Activated CD4-positive, alpha-beta memory T cell treated with anti-CD3 and anti-CD28 coated beads for 36 hours (primary cell): ENCODE results near the gene GOLGA7B. TPM values are rescaled to one million over a fixed set of nuclear protein-coding genes. Genes with fewer than 3 reads are reported as not detected.
"Not testable (repeated sequence)": the region's sequence is repeated elsewhere in the genome, so short reads cannot be mapped to it uniquely, and the experiment has no call there.

Experiments used
- CTCF ChIA-PET: fragments of 350-600 bp; sonication (Branson Sonifier 250); formaldehyde crosslinking; loops from one replicate; lab custom pipeline; 2021; ENCODE audit warnings: antibody characterized with exemption, inconsistent platforms; lab: Charles Lee
- POLR2A ChIA-PET: fragments of 350-600 bp; sonication (Branson Sonifier 250); formaldehyde crosslinking; loops from one replicate; lab custom pipeline; 2021; ENCODE audit warnings: antibody characterized with exemption; lab: Charles Lee
- DNase-seq: peaks from one replicate; pipeline ENCODE4 v3.0.0-alpha.2; 2020
- H3K27ac Mint-ChIP-seq: one replicate; pipeline ENCODE4 v1.8.0; 2021; ENCODE audit warnings: mixed read lengths
- H3K27me3 Mint-ChIP-seq: one replicate; pipeline ENCODE4 v1.8.0; 2021; ENCODE audit warnings: mixed read lengths
- H3K36me3 Mint-ChIP-seq: one replicate; pipeline ENCODE4 v1.8.0; 2021; ENCODE audit warnings: mixed read lengths
- H3K4me1 Mint-ChIP-seq: one replicate; pipeline ENCODE4 v1.8.0; 2021; ENCODE audit warnings: low read depth, mixed read lengths
- H3K4me3 Mint-ChIP-seq: one replicate; pipeline ENCODE4 v1.8.0; 2021; ENCODE audit warnings: mild to moderate bottlenecking, mixed read lengths
- H3K9me3 Mint-ChIP-seq: one replicate; pipeline ENCODE4 v1.8.0; 2021; ENCODE audit warnings: mixed read lengths
- intact Hi-C: fragments of 100-400 bp; cut with micrococcal nuclease; formaldehyde crosslinking; loops from one replicate; pipeline ENCODE4 v1.15.1; 2023
- total RNA-seq, 2 experiments: library from RNA; stranded (reverse); gene quantifications; one replicate each; pipeline ENCODE4 v1.2.3, GENCODE V29; 2021

Gene GOLGA7B
- total RNA-seq, 2 experiments from 2014 or later, result 0.86 to 0.87 TPM

DNA sequence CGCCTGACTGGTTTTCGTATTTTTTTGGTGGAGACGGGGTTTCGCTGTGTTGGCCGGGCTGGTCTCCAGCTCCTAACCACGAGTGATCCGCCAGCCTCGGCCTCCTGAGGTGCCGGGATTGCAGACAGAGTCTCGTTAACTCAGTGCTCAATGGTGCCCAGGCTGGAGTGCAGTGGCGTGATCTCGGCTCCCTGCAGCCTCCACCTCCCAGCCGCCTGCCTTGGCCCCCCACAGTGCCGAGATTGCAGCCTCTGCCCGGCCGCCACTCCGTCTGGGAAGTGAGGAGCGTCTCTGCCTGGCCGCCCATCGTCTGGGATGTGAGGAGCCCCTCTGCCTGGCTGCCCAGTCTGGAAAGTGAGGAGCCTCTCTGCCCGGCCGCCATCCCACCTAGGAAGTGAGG is 8.5 kb upstream of the GOLGA7B start:
- H3K36me3 Mint-ChIP-seq, POLR2A ChIA-PET, H3K27ac Mint-ChIP-seq, intact Hi-C loops, H3K27me3 Mint-ChIP-seq, H3K9me3 Mint-ChIP-seq, DNase-seq, CTCF ChIA-PET, H3K4me3 Mint-ChIP-seq, H3K4me1 Mint-ChIP-seq: not testable (repeated sequence)

DNA sequence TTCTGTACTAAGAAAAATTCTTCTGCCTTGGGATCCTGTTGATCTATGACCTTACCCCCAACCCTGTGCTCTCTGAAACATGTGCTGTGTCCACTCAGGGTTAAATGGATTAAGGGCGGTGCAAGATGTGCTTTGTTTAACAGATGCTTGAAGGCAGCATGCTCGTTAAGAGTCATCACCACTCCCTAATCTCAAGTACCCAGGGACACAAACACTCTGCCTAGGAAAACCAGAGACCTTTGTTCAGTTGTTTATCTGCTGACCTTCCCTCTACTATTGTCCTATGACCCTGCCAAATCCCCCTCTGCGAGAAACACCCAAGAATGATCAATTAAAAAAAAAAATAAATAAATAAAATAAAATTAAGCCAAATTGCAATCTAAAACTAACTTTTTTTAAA is 7.5 kb upstream of the GOLGA7B start:
- CTCF ChIA-PET, DNase-seq, intact Hi-C loops, H3K36me3 Mint-ChIP-seq, POLR2A ChIA-PET, H3K4me3 Mint-ChIP-seq, H3K27ac Mint-ChIP-seq, H3K4me1 Mint-ChIP-seq, H3K27me3 Mint-ChIP-seq, H3K9me3 Mint-ChIP-seq: not testable (repeated sequence)

DNA sequence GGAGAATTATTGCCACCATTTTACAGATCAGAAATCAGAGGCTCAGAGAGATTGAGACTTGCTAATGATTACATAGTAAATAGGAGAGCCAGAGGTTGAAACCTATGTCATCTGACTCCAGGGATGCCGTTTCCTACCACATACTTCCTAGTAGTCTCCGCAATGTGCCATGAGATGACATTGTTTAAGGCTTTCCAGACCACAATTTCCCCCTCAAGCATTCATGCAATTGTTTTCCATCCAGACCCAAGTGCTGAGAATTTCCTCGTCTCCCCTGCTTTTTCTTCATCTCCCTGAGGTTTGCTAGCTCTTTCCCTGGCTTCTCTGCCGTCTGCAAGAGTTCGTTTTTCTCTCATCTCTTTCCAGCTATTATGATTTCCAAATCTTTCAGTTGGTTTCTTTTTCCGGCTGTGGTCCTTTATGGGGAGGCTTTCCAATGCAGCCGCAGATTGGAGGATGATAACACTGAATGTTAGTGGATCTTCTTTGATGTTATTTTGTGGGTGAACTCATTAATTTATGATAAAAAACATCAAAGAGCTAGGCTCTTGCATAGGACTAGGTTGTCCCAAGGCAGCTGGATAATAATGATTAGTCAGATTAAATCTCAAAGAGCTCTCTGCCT is 6.9 kb upstream of the GOLGA7B start:
- DNase-seq, result no peak
- no peaks in the 10 kb centered on the region for H3K9me3 Mint-ChIP-seq
- no peaks in the 10 kb centered on the region for H3K36me3 Mint-ChIP-seq
- no peak overlapping the region for H3K27ac Mint-ChIP-seq
- ChIA-PET POLR2A (no interaction called here), CTCF (no interaction called here)
- no peaks in the 10 kb centered on the region for H3K27me3 Mint-ChIP-seq
- peaks cover 9% of the 10 kb centered on the region for H3K4me1 Mint-ChIP-seq
- no peak overlapping the region for H3K4me3 Mint-ChIP-seq
- intact Hi-C loops, result no loop called here

DNA sequence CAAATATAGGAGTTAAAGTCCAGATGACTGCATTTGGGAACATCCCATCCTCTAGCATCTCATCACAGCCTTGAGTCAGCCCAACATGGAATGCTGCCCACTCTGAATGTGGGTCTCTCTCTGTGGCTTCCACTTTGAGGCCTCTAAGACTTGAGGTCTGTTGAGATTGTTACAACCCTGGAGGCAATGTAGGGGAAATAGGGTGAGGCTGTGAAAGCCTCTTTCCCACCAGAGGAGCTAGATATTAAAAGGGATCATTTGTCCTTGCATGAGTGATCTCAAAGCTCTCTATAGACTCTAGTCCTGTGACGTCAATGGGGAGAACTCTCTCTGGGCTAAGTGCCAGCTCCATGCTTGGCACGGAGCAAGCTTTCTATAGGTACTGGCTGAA is 6.4 kb upstream of the GOLGA7B start:
- peaks cover 9% of the 10 kb centered on the region for H3K4me1 Mint-ChIP-seq
- no peak overlapping the region for H3K27ac Mint-ChIP-seq
- no peaks in the 10 kb centered on the region for H3K36me3 Mint-ChIP-seq
- H3K4me3 Mint-ChIP-seq, result no peak overlapping the region
- CTCF ChIA-PET, result no interaction called here
- no peak for DNase-seq
- no peaks in the 10 kb centered on the region for H3K27me3 Mint-ChIP-seq
- POLR2A ChIA-PET, result no interaction called here
- no peaks in the 10 kb centered on the region for H3K9me3 Mint-ChIP-seq
- intact Hi-C loops, result no loop called here

DNA sequence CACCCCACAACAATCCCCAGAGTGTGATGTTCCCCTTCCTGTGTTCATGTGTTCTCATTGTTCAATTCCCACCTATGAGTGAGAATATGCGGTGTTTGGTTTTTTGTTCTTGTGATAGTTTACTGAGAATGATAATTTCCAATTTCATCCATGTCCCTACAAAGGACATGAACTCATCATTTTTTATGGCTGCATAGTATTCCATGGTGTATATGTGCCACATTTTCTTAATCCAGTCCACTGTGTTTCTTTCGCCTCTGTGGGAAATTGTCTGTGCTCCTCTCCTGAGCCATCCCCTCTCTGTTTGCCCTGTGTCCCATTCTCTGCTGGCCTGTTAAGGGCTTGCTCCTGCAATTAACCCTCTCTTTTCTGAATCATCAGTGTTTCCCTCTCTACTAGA is 5.7 kb upstream of the GOLGA7B start:
- DNase-seq, H3K9me3 Mint-ChIP-seq, H3K27ac Mint-ChIP-seq, CTCF ChIA-PET, H3K4me3 Mint-ChIP-seq, H3K36me3 Mint-ChIP-seq, intact Hi-C loops, POLR2A ChIA-PET, H3K27me3 Mint-ChIP-seq: not testable (repeated sequence)
- peaks cover 11% of the 10 kb centered on the region for H3K4me1 Mint-ChIP-seq

DNA sequence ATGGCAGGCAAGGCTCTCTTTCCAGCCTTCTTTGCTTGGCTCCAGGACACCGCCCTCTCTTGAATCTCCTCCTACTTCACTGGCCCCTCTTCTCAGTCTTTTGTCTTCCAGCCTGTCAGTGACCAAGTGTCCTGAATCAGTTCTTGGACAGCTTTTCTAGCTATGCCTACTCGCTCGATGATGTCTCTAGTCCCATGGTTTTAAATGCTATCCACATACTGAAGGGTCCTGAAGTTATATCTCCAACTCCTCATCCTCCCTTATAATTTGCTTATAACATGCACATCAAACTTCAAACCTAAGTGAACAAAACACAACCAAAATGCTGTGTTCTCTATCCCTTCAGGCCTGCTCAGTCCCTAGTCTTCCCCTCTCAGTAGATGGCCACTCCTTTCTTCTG is 5.0 kb upstream of the GOLGA7B start:
- no peaks in the 10 kb centered on the region for H3K9me3 Mint-ChIP-seq
- H3K4me3 Mint-ChIP-seq, result no peak overlapping the region
- ChIA-PET POLR2A (no interaction called here), CTCF (no interaction called here)
- intact Hi-C loops, result no loop called here
- no peak for DNase-seq
- H3K27me3 Mint-ChIP-seq, result no peaks in the 10 kb centered on the region
- H3K4me1 Mint-ChIP-seq, result peaks cover 15% of the 10 kb centered on the region
- H3K27ac Mint-ChIP-seq, result no peak overlapping the region
- no peaks in the 10 kb centered on the region for H3K36me3 Mint-ChIP-seq

DNA sequence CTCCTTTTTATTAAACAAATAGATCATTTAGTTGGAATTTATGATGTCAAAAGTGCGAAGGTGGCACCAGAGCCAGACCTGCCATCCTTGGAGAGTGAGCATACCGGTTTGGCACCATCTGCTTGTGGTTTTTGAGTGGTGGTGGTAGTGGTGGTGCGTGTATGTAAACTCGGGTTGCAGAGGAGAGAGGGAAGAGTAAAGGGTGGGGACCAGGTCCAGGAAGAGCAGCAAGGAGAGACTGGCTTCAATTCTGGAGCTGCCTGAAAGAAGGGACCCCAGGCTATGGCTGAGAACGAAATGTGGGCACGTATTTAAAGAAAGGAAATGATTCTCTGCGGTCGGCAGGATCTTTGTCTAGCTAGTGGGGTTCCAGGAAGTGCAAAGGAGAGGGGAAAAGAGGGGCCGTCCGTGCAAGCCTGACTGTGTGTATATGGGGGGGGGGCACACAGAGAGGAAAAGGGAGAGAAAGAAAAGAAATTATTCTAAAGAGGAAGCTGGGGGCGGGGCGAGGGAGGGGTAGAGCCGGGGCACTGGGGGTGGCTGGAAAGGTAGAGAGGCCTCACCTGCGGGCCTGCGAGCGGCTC is 448 bp upstream of the GOLGA7B start:
- Mint-ChIP-seq H3K27me3 (no peaks in the 10 kb centered on the region), H3K4me1 (peaks cover 34% of the 10 kb centered on the region), H3K27ac (peak overlapping the region; percentile 9), H3K9me3 (no peaks in the 10 kb centered on the region), H3K4me3 (peak overlapping the region; percentile 67), H3K36me3 (no peaks in the 10 kb centered on the region)
- intact Hi-C loops, result loop anchor here (1.0 kb wide), 1 partner anchor 9 kb away; no protein-coding TSS in a partner anchor
- ChIA-PET CTCF (interaction anchor here (1.0 to 1.1 kb wide), 3 partner anchors 20 to 58 kb away, joined by 3 to 5 read pairs (median 4); no protein-coding TSS in a partner anchor), POLR2A (interaction anchor here (1.2 to 1.3 kb wide), 2 partner anchors 9 to 11 kb away, joined by 3 read pairs; no protein-coding TSS in a partner anchor)
- peak; percentile 18 for DNase-seq

DNA sequence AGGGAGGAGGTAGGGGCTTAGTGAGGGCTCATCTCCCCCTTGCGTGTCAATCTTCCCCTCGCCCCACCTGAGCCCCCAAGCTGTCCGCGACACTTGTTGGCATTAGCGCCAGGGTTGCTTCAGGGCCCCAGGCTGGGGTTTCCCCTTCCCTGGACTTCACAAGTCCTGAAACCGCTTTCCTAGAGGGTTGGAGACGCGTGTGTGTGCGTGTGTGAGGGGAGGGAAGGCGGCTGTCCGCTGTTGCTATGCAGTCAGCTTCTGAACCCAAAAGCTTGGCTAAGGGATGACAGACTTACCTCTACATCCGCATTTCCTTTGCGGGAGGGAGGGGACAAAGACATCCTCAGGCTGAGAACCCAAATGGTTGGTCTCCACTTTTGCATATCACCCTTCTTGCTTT is 803 bp downstream of the GOLGA7B start:
- CTCF ChIA-PET, result interaction anchor here (1.1 kb wide), 1 partner anchor 18 kb away, joined by 4 read pairs; no protein-coding TSS in a partner anchor
- intact Hi-C loops, result loop anchor here (5.0 to 10.0 kb wide), 3 partner anchors 53 to 284 kb away; partner anchors contain the start of genes AVPI1 and R3HCC1L
- no peak overlapping the region for H3K27ac Mint-ChIP-seq
- peak overlapping the region; percentile 73 for H3K4me3 Mint-ChIP-seq
- H3K9me3 Mint-ChIP-seq, result no peaks in the 10 kb centered on the region
- H3K36me3 Mint-ChIP-seq, result no peaks in the 10 kb centered on the region
- peak; percentile 42 for DNase-seq
- no peaks in the 10 kb centered on the region for H3K27me3 Mint-ChIP-seq
- H3K4me1 Mint-ChIP-seq, result peaks cover 38% of the 10 kb centered on the region
- POLR2A ChIA-PET, result no interaction called here

DNA sequence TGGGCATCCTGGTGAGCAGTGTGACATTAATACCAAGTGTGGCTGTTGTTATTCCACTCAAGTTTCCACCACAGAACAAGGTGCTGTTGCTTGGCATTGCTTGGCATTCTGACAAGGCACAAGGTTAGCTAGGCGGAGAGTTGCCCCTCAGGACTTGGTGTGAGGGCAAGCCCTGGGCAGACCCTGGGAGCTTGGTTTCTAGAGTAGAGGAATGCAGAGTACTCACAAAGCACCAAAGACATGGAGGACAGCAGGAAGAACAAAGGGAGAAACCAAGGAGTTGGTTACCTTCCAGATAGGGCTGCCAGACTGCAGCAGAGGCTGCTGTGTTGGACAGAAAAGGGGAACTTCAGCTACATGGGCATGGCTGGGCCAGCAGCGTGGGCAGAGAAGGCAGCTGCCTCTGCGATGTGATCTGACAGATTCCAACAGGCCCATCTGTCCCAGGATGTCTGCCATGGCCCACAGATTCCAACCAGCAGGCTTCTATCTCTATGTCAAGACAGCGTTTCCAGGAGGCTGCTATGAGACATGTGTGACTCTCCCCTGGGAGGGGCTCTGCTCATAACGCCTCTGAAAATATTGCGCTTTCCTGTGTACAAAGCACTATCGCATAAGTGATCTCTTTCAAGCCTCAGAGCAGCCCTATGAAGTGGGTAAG is 1.8 kb downstream of the GOLGA7B start:
- H3K9me3 Mint-ChIP-seq, result no peaks in the 10 kb centered on the region
- H3K4me3 Mint-ChIP-seq, result no peak overlapping the region
- intact Hi-C loops, result loop anchor here (1.0 to 10.0 kb wide), 4 partner anchors 18 to 283 kb away; partner anchors contain the start of genes AVPI1 and R3HCC1L
- H3K27me3 Mint-ChIP-seq, result no peaks in the 10 kb centered on the region
- ChIA-PET POLR2A (no interaction called here), CTCF (interaction anchor here (0.6 kb wide), 1 partner anchor 229 kb away, joined by 3 read pairs; no protein-coding TSS in a partner anchor)
- peaks cover 38% of the 10 kb centered on the region for H3K4me1 Mint-ChIP-seq
- no peak overlapping the region for H3K27ac Mint-ChIP-seq
- DNase-seq, result peak; percentile 57
- H3K36me3 Mint-ChIP-seq, result no peaks in the 10 kb centered on the region

DNA sequence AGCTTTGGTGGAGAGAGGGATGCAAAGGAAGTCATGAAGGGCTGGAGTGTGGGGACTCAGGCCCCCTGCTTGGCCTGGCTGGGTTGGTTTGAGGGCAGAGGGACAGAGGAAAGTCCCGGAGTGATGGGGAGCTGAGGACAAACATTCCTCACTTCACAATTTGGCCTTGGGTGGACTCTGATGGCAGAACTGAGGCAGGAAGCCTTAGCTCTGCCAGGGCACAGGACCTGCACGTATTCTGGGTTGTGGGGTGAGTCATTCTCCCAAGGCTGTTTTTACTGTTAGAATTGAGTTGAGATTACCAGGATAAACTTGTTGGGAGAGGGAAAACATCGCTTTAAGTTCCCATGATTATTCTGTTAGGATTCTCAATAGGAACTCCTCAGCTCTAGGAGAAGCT is 2.6 kb downstream of the GOLGA7B start:
- Mint-ChIP-seq H3K27ac (peak overlapping the region; percentile 51), H3K4me1 (peaks cover 38% of the 10 kb centered on the region), H3K4me3 (peak overlapping the region; percentile 23), H3K27me3 (no peaks in the 10 kb centered on the region), H3K9me3 (no peaks in the 10 kb centered on the region), H3K36me3 (no peaks in the 10 kb centered on the region)
- CTCF ChIA-PET, result interaction anchor here (0.7 to 2.1 kb wide), 2 partner anchors 60 to 93 kb away, joined by 3 to 6 read pairs; no protein-coding TSS in a partner anchor
- DNase-seq, result no peak
- intact Hi-C loops, result loop anchor here (5.0 to 10.0 kb wide), 3 partner anchors 55 to 283 kb away; partner anchors contain the start of genes AVPI1 and R3HCC1L
- POLR2A ChIA-PET, result no interaction called here

DNA sequence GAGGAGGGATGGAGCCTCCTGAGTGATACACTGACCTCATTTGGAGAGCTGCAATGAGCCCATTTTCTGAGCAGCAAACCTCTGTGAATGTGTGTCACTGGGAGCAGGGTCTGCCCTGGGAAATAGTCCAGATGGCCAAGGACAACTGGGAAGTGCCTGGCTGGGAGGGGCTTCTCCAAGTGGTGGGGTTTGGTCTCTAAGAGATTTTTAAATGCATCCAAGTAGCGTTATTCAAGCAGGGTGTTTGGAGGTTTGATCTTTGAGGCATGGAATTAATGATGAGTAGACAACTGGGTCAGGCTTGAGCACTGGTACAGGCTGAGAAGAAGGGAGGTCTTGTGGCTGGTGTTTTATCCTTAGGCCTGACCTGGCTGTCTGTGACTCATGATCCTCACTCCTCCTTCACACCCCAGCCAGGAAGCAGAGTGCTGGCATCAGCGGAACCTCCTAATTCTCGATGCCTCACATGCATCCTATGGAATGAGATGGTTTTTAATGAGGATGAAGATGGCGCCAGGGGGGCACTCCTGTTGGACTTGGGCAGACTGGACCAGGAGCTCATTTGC is 3.3 kb downstream of the GOLGA7B start:
- no peak overlapping the region for H3K27ac Mint-ChIP-seq
- ChIA-PET CTCF (interaction anchor here (0.6 to 2.7 kb wide), 5 partner anchors 16 to 93 kb away, joined by 3 to 10 read pairs (median 3); no protein-coding TSS in a partner anchor), POLR2A (no interaction called here)
- no peaks in the 10 kb centered on the region for H3K36me3 Mint-ChIP-seq
- peaks cover 40% of the 10 kb centered on the region for H3K4me1 Mint-ChIP-seq
- no peaks in the 10 kb centered on the region for H3K9me3 Mint-ChIP-seq
- peak; percentile 25 for DNase-seq
- no peak overlapping the region for H3K4me3 Mint-ChIP-seq
- intact Hi-C loops, result loop anchor here (5.0 to 10.0 kb wide), 3 partner anchors 56 to 282 kb away; partner anchors contain the start of genes AVPI1 and R3HCC1L
- no peaks in the 10 kb centered on the region for H3K27me3 Mint-ChIP-seq

DNA sequence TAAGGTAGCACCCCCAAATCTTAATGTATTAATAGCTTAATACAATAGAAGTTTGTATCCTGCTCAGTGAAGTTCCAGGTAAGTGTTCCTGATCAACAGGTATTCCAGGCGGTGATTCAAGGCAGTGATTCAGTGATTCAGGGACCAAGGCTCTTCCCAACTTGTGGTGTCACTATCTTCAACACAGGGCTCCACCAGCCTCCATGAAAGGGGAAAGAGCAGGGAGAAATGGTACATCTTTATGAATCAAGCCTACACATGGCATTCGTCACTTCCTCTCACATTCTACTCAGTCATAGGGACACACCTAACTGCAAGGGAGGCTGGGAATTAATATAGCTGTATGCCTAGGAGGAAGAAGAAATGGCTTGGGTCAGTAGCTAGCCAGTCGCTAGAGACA is 5.1 kb downstream of the GOLGA7B start:
- Mint-ChIP-seq H3K27ac (no peak overlapping the region), H3K4me3 (no peak overlapping the region), H3K9me3 (no peaks in the 10 kb centered on the region), H3K36me3 (no peaks in the 10 kb centered on the region), H3K27me3 (no peaks in the 10 kb centered on the region), H3K4me1 (peaks cover 44% of the 10 kb centered on the region)
- ChIA-PET CTCF (interaction anchor here (2.7 kb wide), 1 partner anchor 14 kb away, joined by 10 read pairs; no protein-coding TSS in a partner anchor), POLR2A (no interaction called here)
- intact Hi-C loops, result loop anchor here (5.0 to 10.0 kb wide), 3 partner anchors 57 to 280 kb away; partner anchors contain the start of genes AVPI1 and R3HCC1L
- DNase-seq, result no peak
